ENCODE results near the gene TPM1. TPM values are rescaled to one million over a fixed set of nuclear protein-coding genes. Genes with fewer than 3 reads are reported as not detected.

Gene TPM1
- total RNA-seq, 2 donors from 2014 or later: 927 to 1,440 TPM

DNA sequence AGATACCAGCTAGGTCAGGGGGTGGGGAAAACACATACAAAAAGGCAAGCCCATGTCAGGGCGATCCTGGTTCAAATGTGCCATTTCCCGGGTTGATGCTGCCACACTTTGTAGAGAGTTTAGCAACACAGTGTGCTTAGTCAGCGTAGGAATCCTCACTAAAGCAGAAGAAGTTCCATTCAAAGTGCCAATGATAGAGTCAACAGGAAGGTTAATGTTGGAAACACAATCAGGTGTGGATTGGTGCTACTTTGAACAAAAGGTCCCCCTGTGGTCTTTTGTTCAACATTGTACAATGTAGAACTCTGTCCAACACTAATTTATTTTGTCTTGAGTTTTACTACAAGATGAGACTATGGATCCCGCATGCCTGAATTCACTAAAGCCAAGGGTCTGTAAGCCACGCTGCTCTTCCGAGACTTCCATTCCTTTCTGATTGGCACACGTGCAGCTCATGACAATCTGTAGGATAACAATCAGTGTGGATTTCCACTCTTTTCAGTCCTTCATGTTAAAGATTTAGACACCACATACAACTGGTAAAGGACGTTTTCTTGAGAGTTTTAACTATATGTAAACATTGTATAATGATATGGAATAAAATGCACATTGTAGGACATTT is 28.9 kb downstream of the TPM1 start:
- ATAC-seq (ENCODE audit: insufficient number of reproducible peaks, low FRiP score, low read depth): no peak
- Histone ChIP-seq H3K4me3 (no peak overlapping the region), H3K36me3 (peaks cover 36% of the 10 kb centered on the region), H3K4me1 (ENCODE audit: control insufficient read depth in 1 of 2, low read depth in 2 of 2) (peaks cover 0 to 39% of the 10 kb centered on the region in 2 donors), H3K9me3 (no peaks in the 10 kb centered on the region), H3K27me3 (replicated peaks; ENCODE audit: insufficient read depth) (no peaks in the 10 kb centered on the region), H3K27ac (no peak overlapping the region)
- TF ChIP-seq, protein P1, sequence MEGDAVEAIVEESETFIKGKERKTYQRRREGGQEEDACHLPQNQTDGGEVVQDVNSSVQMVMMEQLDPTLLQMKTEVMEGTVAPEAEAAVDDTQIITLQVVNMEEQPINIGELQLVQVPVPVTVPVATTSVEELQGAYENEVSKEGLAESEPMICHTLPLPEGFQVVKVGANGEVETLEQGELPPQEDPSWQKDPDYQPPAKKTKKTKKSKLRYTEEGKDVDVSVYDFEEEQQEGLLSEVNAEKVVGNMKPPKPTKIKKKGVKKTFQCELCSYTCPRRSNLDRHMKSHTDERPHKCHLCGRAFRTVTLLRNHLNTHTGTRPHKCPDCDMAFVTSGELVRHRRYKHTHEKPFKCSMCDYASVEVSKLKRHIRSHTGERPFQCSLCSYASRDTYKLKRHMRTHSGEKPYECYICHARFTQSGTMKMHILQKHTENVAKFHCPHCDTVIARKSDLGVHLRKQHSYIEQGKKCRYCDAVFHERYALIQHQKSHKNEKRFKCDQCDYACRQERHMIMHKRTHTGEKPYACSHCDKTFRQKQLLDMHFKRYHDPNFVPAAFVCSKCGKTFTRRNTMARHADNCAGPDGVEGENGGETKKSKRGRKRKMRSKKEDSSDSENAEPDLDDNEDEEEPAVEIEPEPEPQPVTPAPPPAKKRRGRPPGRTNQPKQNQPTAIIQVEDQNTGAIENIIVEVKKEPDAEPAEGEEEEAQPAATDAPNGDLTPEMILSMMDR (IDR thresholded peaks at IDR 0.05): no peak
- no peak for DNase-seq (ENCODE audit: low spot score)

DNA sequence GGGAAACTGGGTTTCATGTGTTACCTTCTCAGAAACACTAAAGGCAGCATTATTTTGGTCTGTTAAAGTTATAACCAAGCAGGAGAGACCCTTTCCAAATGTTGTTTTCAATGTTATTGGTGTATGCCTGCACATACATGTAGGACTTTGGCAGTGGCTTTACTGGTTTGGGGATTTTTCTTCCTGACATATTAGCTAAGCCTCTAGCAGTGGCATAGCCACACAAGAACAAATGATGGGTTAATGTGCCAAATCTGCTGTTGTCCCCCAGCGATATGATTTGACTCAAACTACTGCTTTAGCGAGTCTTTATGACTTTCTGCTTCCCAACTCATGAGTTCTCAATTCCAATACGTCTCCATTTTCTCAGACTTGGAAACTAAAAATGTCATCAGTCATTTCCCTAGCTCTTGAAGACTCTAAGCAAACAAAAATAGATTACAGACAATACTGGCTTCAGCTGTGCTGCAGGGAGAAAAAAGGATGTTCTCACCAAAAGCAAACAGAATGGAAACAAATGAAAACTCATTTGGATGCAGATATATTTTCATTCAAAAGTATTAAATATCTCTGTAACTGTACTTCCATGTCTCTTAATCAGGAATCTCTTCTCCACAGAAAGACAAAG is 29.6 kb downstream of the TPM1 start:
- H3K36me3 ChIP-seq: peaks cover 33% of the 10 kb centered on the region
- no peak overlapping the region for H3K27ac ChIP-seq
- DNase-seq (ENCODE audit: low spot score) (no peak), ATAC-seq (ENCODE audit: insufficient number of reproducible peaks, low FRiP score, low read depth) (no peak)
- TF ChIP-seq, protein P1 (IDR thresholded peaks at IDR 0.05): no peak
- H3K4me3 ChIP-seq: no peak overlapping the region
- H3K4me1 ChIP-seq (ENCODE audit: control insufficient read depth in 1 of 2, low read depth in 2 of 2): peaks cover 0 to 38% of the 10 kb centered on the region in 2 donors
- no peaks in the 10 kb centered on the region for H3K9me3 ChIP-seq
- H3K27me3 ChIP-seq (replicated peaks; ENCODE audit: insufficient read depth): no peaks in the 10 kb centered on the region

DNA sequence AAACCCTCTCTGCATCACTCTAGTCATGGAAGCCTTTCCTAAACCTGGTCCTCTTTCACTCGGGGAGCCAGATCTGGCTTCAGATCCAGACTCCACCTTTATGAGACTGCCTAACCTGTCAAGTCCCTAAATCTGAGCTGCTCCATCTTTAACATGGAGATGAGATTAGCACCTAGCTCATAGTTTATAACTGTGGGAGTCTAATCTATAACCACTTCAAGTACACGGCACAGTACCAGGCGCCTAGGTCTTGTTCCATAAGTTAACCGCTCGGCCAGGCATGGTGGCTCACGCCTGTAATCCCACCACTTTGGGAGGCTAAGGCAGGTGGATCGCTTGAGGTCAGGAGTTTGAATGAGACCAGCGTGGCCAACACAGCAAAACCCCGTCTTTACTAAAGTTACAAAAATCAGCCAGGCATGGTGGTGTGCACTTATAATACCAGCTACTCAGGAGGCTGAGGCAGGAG is 30.3 kb downstream of the TPM1 start:
- H3K9me3 ChIP-seq: no peaks in the 10 kb centered on the region
- H3K4me1 ChIP-seq (ENCODE audit: control insufficient read depth in 1 of 2, low read depth in 2 of 2): peaks cover 0 to 31% of the 10 kb centered on the region in 2 donors
- DNase-seq (ENCODE audit: low spot score) (no peak), ATAC-seq (ENCODE audit: insufficient number of reproducible peaks, low FRiP score, low read depth) (no peak)
- no peak overlapping the region for H3K4me3 ChIP-seq
- TF ChIP-seq, protein P1 (IDR thresholded peaks at IDR 0.05): no peak
- H3K36me3 ChIP-seq: peaks cover 31% of the 10 kb centered on the region
- H3K27me3 ChIP-seq (replicated peaks; ENCODE audit: insufficient read depth): no peaks in the 10 kb centered on the region
- H3K27ac ChIP-seq: no peak overlapping the region

DNA sequence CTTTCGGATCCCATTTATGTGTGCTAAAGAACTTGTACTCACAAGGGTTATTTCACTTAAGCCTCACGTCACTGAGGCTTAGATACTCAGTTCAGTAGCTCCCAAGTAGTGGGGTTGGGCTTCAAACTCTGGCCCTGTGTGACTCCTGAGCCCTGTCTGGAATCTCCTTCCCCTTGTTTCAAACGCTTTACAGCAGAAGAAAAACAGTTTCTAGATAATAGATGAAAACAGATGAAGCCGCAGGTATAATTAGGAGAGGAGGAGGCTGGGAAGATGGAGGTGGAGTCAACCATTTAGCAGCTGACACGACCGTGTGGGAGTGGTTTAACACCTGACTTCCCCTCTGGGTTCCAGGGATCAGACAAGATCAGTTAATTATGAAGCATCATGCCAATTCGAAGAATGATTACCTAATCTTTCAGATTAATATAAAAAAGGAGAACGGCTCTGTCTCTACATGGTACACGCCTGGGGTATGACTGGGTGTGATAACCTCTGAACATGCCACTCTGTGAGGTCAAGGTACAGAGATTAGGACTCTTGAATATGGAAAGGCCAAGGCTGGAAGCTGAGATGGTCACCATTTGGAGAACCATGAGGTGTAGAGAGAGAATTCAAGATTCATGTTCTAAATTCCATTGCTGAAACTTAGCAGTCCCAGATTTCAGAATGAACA is 31.1 kb downstream of the TPM1 start:
- peak overlapping the region in 1 of 2 donors; percentile 48 for H3K27ac ChIP-seq
- H3K4me3 ChIP-seq: no peak overlapping the region
- no peaks in the 10 kb centered on the region for H3K27me3 ChIP-seq (replicated peaks; ENCODE audit: insufficient read depth)
- H3K4me1 ChIP-seq (ENCODE audit: control insufficient read depth in 1 of 2, low read depth in 2 of 2): peaks cover 0 to 26% of the 10 kb centered on the region in 2 donors
- no peak for ATAC-seq (ENCODE audit: insufficient number of reproducible peaks, low FRiP score, low read depth)
- peaks cover 23% of the 10 kb centered on the region for H3K36me3 ChIP-seq
- TF ChIP-seq, protein P1 (IDR thresholded peaks at IDR 0.05): no peak
- no peak for DNase-seq (ENCODE audit: low spot score)
- no peaks in the 10 kb centered on the region for H3K9me3 ChIP-seq

Measured in thoracic aorta (tissue), 2 donors.